Measurements from ENCODE around the gene ENTHD1.

- TF ChIP-seq E2F1 (CRISPR knock-in tag; IDR thresholded peaks at IDR 0.05) (no peak), POLR2A (conservative IDR thresholded peaks at IDR 0.05) (no peak), HDAC2 (IDR thresholded peaks at IDR 0.05) (no peak), CHCHD3 (CRISPR knock-in tag; IDR thresholded peaks at IDR 0.05) (no peak), CBX2 (IDR thresholded peaks at IDR 0.05; ENCODE audit: insufficient read depth, low read length, poor library complexity, severe bottlenecking) (no peak), KAT2B (IDR thresholded peaks at IDR 0.05; ENCODE audit: low read depth, low read length) (no peak), CTCF (IDR thresholded peaks at IDR 0.05 in 2 of 3, conservative IDR thresholded peaks at IDR 0.05 in 1 of 3; ENCODE audit: insufficient read depth in 2 of 3, low read depth in 1 of 3, low read length in 3 of 3) (no peak), PHF21A (IDR thresholded peaks at IDR 0.05; ENCODE audit: borderline replicate concordance, low read depth) (no peak), FOSL1 (tag; conservative IDR thresholded peaks at IDR 0.05) (no peak), RNF2 (IDR thresholded peaks at IDR 0.05) (no peak), FOXA3 (CRISPR knock-in tag; conservative IDR thresholded peaks at IDR 0.05 in 1 of 2, IDR thresholded peaks at IDR 0.05 in 1 of 2) (no peak), ZKSCAN8 (CRISPR knock-in tag; IDR thresholded peaks at IDR 0.05) (no peak), ZNF140 (CRISPR knock-in tag; IDR thresholded peaks at IDR 0.05) (no peak), SMAD4 (CRISPR knock-in tag; conservative IDR thresholded peaks at IDR 0.05) (no peak)
Observed at GRCh38 chr22:39805117-39805516, 88.4 kb downstream of the ENTHD1 start.

All from K562 (cell line).